GM12878 (cell line): ENCODE data around the gene PRX. TPM values are rescaled to one million over a fixed set of nuclear protein-coding genes. Genes with fewer than 3 reads are reported as not detected.
A peak's percentile ranks its signal among the peaks of the same experiment; 100 is the strongest.

Experiments
- BHLHE40 ChIP-seq, 2 experiments: fragments of 450-650 bp in 1 of 2; IDR thresholded peaks; 2 replicates each; pipeline ENCODE4 v1.6.1; 2011 to 2017; ENCODE audit warnings: low read depth in 2 of 2, borderline replicate concordance in 1 of 2, improper control_type of control experiment in 1 of 2, low read length in 1 of 2, mild to moderate bottlenecking in 1 of 2
- CBFB ChIP-seq: IDR thresholded peaks from 2 replicates; pipeline ENCODE4 v1.6.1; 2016; ENCODE audit warnings: antibody characterized with exemption, low read depth
- CEBPB ChIP-seq, 2 experiments: fragments of 150-350 bp in 1 of 2; IDR thresholded peaks; 2 replicates each; pipeline ENCODE4 v1.6.1; 2012 to 2014; ENCODE audit warnings: low read depth in 2 of 2, low read length in 2 of 2, borderline replicate concordance in 1 of 2, inconsistent platforms in 1 of 2
- CHD1 ChIP-seq: IDR thresholded peaks from 2 replicates; pipeline ENCODE4 v1.6.1; 2012; ENCODE audit warnings: low read depth, low read length, improper control_type of control experiment
- CHD4 ChIP-seq: fragments of 200-600 bp; sonication (generic); IDR thresholded peaks from 2 replicates; pipeline ENCODE4 v1.6.1; 2016; ENCODE audit warnings: mild to moderate bottlenecking
- ESRRA ChIP-seq: IDR thresholded peaks from 2 replicates; pipeline ENCODE4 v1.6.1; 2012; ENCODE audit warnings: mild to moderate bottlenecking, low read length, improper control_type of control experiment
- GATAD2B ChIP-seq: fragments of 450-650 bp; conservative IDR thresholded peaks from 2 replicates; pipeline ENCODE4 v1.6.1; 2017; ENCODE audit warnings: low read depth, mild to moderate bottlenecking, moderate library complexity
- MLLT1 ChIP-seq: fragments of 450-650 bp; IDR thresholded peaks from 2 replicates; pipeline ENCODE4 v1.6.1; 2016; ENCODE audit warnings: mild to moderate bottlenecking
- NBN ChIP-seq: fragments of 450-650 bp; IDR thresholded peaks from 2 replicates; pipeline ENCODE4 v1.6.1; 2016
- NFXL1 ChIP-seq: fragments of 450-650 bp; IDR thresholded peaks from 2 replicates; pipeline ENCODE4 v1.6.1; 2017; ENCODE audit warnings: antibody characterized with exemption, mild to moderate bottlenecking, borderline replicate concordance
- RAD21 ChIP-seq: IDR thresholded peaks from 2 replicates; pipeline ENCODE4 v1.6.1; 2011; ENCODE audit warnings: mild to moderate bottlenecking, low read depth, low read length, moderate library complexity; ENCODE audit not compliant: insufficient read depth
- SRF ChIP-seq, 2 experiments: IDR thresholded peaks; 2 replicates each; pipeline ENCODE4 v1.6.1; 2011; ENCODE audit warnings: low read depth in 2 of 2, low read length in 2 of 2, mild to moderate bottlenecking in 1 of 2, moderate library complexity in 1 of 2
- TARDBP ChIP-seq: IDR thresholded peaks from 2 replicates; pipeline ENCODE4 v1.6.1; 2016; ENCODE audit warnings: borderline replicate concordance
- TCF12 ChIP-seq: IDR thresholded peaks from 2 replicates; pipeline ENCODE4 v1.6.1; 2011; ENCODE audit warnings: low read depth, mild to moderate bottlenecking, low read length
- ZBED1 ChIP-seq: IDR thresholded peaks from 2 replicates; pipeline ENCODE4 v1.6.1; 2016; ENCODE audit warnings: borderline replicate concordance
- ZNF24 ChIP-seq: fragments of 450-650 bp; IDR thresholded peaks from 2 replicates; pipeline ENCODE4 v1.6.1; 2017; ENCODE audit warnings: antibody characterized with exemption, mild to moderate bottlenecking
- polyA plus RNA-seq, 11 experiments: library from polyadenylated mRNA; depleted of rRNA in 4 of 11; unstranded in 6 of 11; stranded (reverse) in 5 of 11; fragments of >200 nt; fragmentation: Nextera tagmentation in 4 of 11; fragmentation: Illumina TruSeq in 1 of 11; extraction: Ambion mirVana in 4 of 11; extraction: Trizol in 1 of 11; gene quantifications; 1 replicate in 1 of 11; 2 replicates in 10 of 11; pipeline versions ENCODE4 v1.2.1 to v1.2.3, GENCODE V29; 2011 to 2016; ENCODE audit warnings: inconsistent platforms in 2 of 11, missing spikeins in 2 of 11, low read depth in 1 of 11
- total RNA-seq, 4 experiments: library from RNA; depleted of rRNA in 3 of 4; stranded (reverse); fragments of >200 nt in 3 of 4; fragmentation: Illumina TruSeq in 1 of 4; extraction: Trizol in 1 of 4; gene quantifications; 2 replicates each; pipeline versions ENCODE4 v1.2.1 to v1.2.3, GENCODE V29; 2013 to 2021
- TF ChIP-seq, protein P1 (sequence below): fragments of 450-650 bp; IDR thresholded peaks from 2 replicates; pipeline ENCODE4 v1.6.1; 2017; ENCODE audit warnings: mild to moderate bottlenecking
- TF ChIP-seq, protein P2 (sequence below): fragments of 450-650 bp; IDR thresholded peaks from 2 replicates; pipeline ENCODE4 v1.6.1; 2016; ENCODE audit warnings: mild to moderate bottlenecking
- TF ChIP-seq, protein P3 (sequence below): fragments of 150-350 bp; IDR thresholded peaks from 2 replicates; pipeline ENCODE4 v1.6.1; 2014; ENCODE audit warnings: mild to moderate bottlenecking, low read depth, low read length
- TF ChIP-seq, protein P4 (sequence below): IDR thresholded peaks from 2 replicates; pipeline ENCODE4 v1.6.1; 2011; ENCODE audit warnings: borderline replicate concordance, low read depth, mild to moderate bottlenecking, moderate library complexity, low read length; ENCODE audit not compliant: insufficient read depth, poor library complexity, severe bottlenecking
- TF ChIP-seq, protein P5 (sequence below): fragments of 450-650 bp; IDR thresholded peaks from 2 replicates; pipeline ENCODE4 v1.6.1; 2017; ENCODE audit warnings: borderline replicate concordance

The PRX gene
- total and polyA plus RNA-seq, 10 of the 15 experiments (the other 5 are each of a cell fraction or from before 2014, with no cell fraction given), result 0.02 to 1.4 (median 0.54) TPM; not detected in 1

GRCh38 chr19:40355975-40356680 is 57.0 kb downstream of the PRX start (continued):
- TF ChIP-seq, protein P1, sequence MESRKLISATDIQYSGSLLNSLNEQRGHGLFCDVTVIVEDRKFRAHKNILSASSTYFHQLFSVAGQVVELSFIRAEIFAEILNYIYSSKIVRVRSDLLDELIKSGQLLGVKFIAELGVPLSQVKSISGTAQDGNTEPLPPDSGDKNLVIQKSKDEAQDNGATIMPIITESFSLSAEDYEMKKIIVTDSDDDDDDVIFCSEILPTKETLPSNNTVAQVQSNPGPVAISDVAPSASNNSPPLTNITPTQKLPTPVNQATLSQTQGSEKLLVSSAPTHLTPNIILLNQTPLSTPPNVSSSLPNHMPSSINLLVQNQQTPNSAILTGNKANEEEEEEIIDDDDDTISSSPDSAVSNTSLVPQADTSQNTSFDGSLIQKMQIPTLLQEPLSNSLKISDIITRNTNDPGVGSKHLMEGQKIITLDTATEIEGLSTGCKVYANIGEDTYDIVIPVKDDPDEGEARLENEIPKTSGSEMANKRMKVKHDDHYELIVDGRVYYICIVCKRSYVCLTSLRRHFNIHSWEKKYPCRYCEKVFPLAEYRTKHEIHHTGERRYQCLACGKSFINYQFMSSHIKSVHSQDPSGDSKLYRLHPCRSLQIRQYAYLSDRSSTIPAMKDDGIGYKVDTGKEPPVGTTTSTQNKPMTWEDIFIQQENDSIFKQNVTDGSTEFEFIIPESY, result no peak
- TF ChIP-seq, protein P2, sequence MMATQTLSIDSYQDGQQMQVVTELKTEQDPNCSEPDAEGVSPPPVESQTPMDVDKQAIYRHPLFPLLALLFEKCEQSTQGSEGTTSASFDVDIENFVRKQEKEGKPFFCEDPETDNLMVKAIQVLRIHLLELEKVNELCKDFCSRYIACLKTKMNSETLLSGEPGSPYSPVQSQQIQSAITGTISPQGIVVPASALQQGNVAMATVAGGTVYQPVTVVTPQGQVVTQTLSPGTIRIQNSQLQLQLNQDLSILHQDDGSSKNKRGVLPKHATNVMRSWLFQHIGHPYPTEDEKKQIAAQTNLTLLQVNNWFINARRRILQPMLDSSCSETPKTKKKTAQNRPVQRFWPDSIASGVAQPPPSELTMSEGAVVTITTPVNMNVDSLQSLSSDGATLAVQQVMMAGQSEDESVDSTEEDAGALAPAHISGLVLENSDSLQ, result peak; percentile 36; the same call in 1 of the 2 replicates
- TF ChIP-seq BHLHE40 (IDR thresholded peaks at IDR 0.05; ENCODE audit: borderline replicate concordance in 1 of 2, low read depth in 2 of 2, low read length in 1 of 2) (peak; percentile 62 to 64; a peak in 2 of 4 replicates), MLLT1 (peak; percentile 57; the same call in 1 of the 2 replicates), CHD1 (no peak), CBFB (peak; percentile 77), NBN (peak; percentile 91), SRF (IDR thresholded peaks at IDR 0.05; ENCODE audit: low read depth in 2 of 2, low read length in 2 of 2) (no peak), ZNF24 (no peak), CHD4 (no peak), RAD21 (0 out of 2 replicates have a peak, but pooled peaks have one; percentile 9), GATAD2B (0 out of 2 replicates have a peak, but pooled peaks have one; percentile 25), TCF12 (peak; percentile 79), NFXL1 (no peak), ESRRA (peak; percentile 60; the same call in 1 of the 2 replicates), ZBED1 (no peak), CEBPB (IDR thresholded peaks at IDR 0.05; ENCODE audit: borderline replicate concordance in 1 of 2, low read depth in 2 of 2, low read length in 2 of 2) (no peak), TARDBP (0 out of 2 replicates have a peak, but pooled peaks have one; percentile 16)
- TF ChIP-seq, protein P3, sequence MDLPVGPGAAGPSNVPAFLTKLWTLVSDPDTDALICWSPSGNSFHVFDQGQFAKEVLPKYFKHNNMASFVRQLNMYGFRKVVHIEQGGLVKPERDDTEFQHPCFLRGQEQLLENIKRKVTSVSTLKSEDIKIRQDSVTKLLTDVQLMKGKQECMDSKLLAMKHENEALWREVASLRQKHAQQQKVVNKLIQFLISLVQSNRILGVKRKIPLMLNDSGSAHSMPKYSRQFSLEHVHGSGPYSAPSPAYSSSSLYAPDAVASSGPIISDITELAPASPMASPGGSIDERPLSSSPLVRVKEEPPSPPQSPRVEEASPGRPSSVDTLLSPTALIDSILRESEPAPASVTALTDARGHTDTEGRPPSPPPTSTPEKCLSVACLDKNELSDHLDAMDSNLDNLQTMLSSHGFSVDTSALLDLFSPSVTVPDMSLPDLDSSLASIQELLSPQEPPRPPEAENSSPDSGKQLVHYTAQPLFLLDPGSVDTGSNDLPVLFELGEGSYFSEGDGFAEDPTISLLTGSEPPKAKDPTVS, result no peak
- TF ChIP-seq, protein P4, sequence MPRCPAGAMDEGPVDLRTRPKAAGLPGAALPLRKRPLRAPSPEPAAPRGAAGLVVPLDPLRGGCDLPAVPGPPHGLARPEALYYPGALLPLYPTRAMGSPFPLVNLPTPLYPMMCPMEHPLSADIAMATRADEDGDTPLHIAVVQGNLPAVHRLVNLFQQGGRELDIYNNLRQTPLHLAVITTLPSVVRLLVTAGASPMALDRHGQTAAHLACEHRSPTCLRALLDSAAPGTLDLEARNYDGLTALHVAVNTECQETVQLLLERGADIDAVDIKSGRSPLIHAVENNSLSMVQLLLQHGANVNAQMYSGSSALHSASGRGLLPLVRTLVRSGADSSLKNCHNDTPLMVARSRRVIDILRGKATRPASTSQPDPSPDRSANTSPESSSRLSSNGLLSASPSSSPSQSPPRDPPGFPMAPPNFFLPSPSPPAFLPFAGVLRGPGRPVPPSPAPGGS, result peak; percentile 48
- TF ChIP-seq, protein P5, sequence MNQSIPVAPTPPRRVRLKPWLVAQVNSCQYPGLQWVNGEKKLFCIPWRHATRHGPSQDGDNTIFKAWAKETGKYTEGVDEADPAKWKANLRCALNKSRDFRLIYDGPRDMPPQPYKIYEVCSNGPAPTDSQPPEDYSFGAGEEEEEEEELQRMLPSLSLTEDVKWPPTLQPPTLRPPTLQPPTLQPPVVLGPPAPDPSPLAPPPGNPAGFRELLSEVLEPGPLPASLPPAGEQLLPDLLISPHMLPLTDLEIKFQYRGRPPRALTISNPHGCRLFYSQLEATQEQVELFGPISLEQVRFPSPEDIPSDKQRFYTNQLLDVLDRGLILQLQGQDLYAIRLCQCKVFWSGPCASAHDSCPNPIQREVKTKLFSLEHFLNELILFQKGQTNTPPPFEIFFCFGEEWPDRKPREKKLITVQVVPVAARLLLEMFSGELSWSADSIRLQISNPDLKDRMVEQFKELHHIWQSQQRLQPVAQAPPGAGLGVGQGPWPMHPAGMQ, result no peak
